ENCODE measurements around the gene SERPINB5.

The SERPINB5 gene

GRCh38 chr18:63534615-63535014 is 57.9 kb downstream of the SERPINB5 start:
- no peak for DNase-seq

GRCh38 chr18:63539904-63540510 is 63.2 kb downstream of the SERPINB5 start:
- no peak for DNase-seq

- no peak for DNase-seq
Measured at GRCh38 chr18:63542069-63542468, 65.3 kb downstream of the SERPINB5 start, which contains the start of gene SERPINB12. SERPINB12 (plus strand) TSS chr18:63542369; CDS start chr18:63556160, 13,791 bp downstream.

- no peak for DNase-seq
Measured at GRCh38 chr18:63544017-63544416, 67.3 kb downstream of the SERPINB5 start.

GRCh38 chr18:63545000-63545399 is 68.2 kb downstream of the SERPINB5 start:
- no peak for DNase-seq

- DNase-seq = no peak
Measured at GRCh38 chr18:63550068-63550467, 73.3 kb downstream of the SERPINB5 start.

- DNase-seq = no peak
Measured at GRCh38 chr18:63551769-63552168, 75.0 kb downstream of the SERPINB5 start.

GRCh38 chr18:63552581-63552980 is 75.8 kb downstream of the SERPINB5 start:
- no peak for DNase-seq

- DNase-seq = peak; percentile 52 to 64
Measured at GRCh38 chr18:63553081-63553480, 76.3 kb downstream of the SERPINB5 start.

All from inflammatory macrophage treated with lipopolysaccharide for 1 hour (primary cell).